ENCODE results near the gene RXFP2. TPM values are rescaled to one million over a fixed set of nuclear protein-coding genes. Genes with fewer than 3 reads are reported as not detected.

Gene RXFP2
- total and polyA plus RNA-seq, 10 of the 15 experiments (the other 5 are each of a cell fraction or from before 2014, with no cell fraction given), result 0.01 to 0.05 TPM; not detected in 8

DNA sequence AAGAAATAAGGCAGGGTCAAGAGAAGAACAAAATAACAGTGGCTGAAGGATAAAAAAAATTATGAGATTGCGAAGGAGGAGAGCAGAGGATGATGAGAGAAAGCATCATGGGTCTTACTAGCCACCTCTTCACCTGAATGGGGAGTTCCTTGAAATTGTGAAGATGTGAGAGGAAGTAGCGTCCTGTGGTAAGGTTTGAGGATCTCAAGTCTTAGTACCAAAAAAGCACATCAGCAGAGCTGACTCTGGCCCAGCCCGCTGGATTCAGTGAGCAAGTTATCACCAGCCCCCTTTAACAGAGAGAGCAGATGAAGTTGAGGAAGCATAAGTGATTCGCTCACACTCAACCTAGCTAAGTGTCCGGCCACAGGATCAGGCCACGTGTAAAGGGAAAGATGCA is 61.8 kb downstream of the RXFP2 start:
- no peaks in the 10 kb centered on the region for H3K9me3 ChIP-seq (replicated peaks; ENCODE audit: control insufficient read depth, insufficient read depth, low read length)
- ChIA-PET CTCF (no interaction called here), SMC1A (ENCODE audit: uncharacterized antibody, unreplicated experiment) (no interaction called here), RAD21 (ENCODE audit: unreplicated experiment) (no interaction called here), POLR2A (no interaction called here)
- in situ Hi-C loops (cut with MboI), result no loop called here
- no peaks in the 10 kb centered on the region for H3K27me3 ChIP-seq (replicated peaks in 1 of 2; ENCODE audit: control insufficient read depth in 2 of 2, insufficient read depth in 2 of 2, low read length in 1 of 2)
- H3K79me2 ChIP-seq (ENCODE audit: control insufficient read depth, insufficient read depth, low read length), result no peaks in the 10 kb centered on the region
- ATAC-seq, result no peak
- BruUV-seq (replicated peaks), result no TSS peak
- no peak overlapping the region for H3K27ac ChIP-seq (ENCODE audit: control insufficient read depth, insufficient read depth)
- H3K4me3 ChIP-seq, result no peak overlapping the region
- H3K36me3 ChIP-seq (ENCODE audit: control insufficient read depth in 2 of 2, insufficient read depth in 2 of 2, low read length in 1 of 2), result no peaks in the 10 kb centered on the region
- H4K20me1 ChIP-seq (ENCODE audit: control insufficient read depth, insufficient read depth), result no peaks in the 10 kb centered on the region
- no peak overlapping the region for H2AFZ ChIP-seq (ENCODE audit: control insufficient read depth, low read depth, low read length)
- no peaks in the 10 kb centered on the region for H3K4me1 ChIP-seq (ENCODE audit: control insufficient read depth, insufficient read depth, low read length)
- WGBS (ENCODE audit: insufficient coverage, insufficient replicate concordance, low lambda C conversion rate, missing lambda C conversion rate), result 34% methylated on average over 6 of the region's 6 CpGs
- no peak overlapping the region for H3K9ac ChIP-seq (ENCODE audit: control insufficient read depth, insufficient read depth, low read length)
- DNase-seq (ENCODE audit: low read depth, low spot score), result no peak
- no peak for FAIRE-seq
- H3K4me2 ChIP-seq (ENCODE audit: control insufficient read depth, insufficient read depth), result no peak overlapping the region
- TF ChIP-seq ATF7 (IDR thresholded peaks at IDR 0.05; ENCODE audit: low read depth), result no peak
- no peak for TF ChIP-seq EP300 (IDR thresholded peaks at IDR 0.05; ENCODE audit: borderline replicate concordance in 1 of 2, control insufficient read depth in 1 of 2, low read depth in 2 of 2, low read length in 2 of 2)
- no peak for TF ChIP-seq ELK1 (IDR thresholded peaks at IDR 0.05; ENCODE audit: low read depth, low read length)
- no peak for TF ChIP-seq ZNF24 (IDR thresholded peaks at IDR 0.05)
- no peak for TF ChIP-seq TARDBP (IDR thresholded peaks at IDR 0.05; ENCODE audit: borderline replicate concordance)
- no peak for TF ChIP-seq TBL1XR1 (IDR thresholded peaks at IDR 0.05; ENCODE audit: low read depth, low read length)
- no peak for TF ChIP-seq JUND (IDR thresholded peaks at IDR 0.05; ENCODE audit: low read depth, low read length)
- TF ChIP-seq JUNB (IDR thresholded peaks at IDR 0.05), result no peak
- TF ChIP-seq SMC3 (IDR thresholded peaks at IDR 0.05; ENCODE audit: borderline replicate concordance, low read length), result no peak
- TF ChIP-seq IKZF1 (conservative IDR thresholded peaks at IDR 0.05), result no peak
- TF ChIP-seq ZNF384 (IDR thresholded peaks at IDR 0.05; ENCODE audit: borderline replicate concordance, low read depth, low read length), result no peak
- no peak for TF ChIP-seq KAT2A (conservative IDR thresholded peaks at IDR 0.05; ENCODE audit: control insufficient read depth, low read depth, low read length)
- TF ChIP-seq RAD21 (IDR thresholded peaks at IDR 0.05; ENCODE audit: insufficient read depth, low read depth, low read length), result no peak
- no peak for TF ChIP-seq RCOR1 (conservative IDR thresholded peaks at IDR 0.05; ENCODE audit: low read depth, low read length)
- intact Hi-C loops (cut with micrococcal nuclease; ENCODE audit: unreplicated experiment), result no loop called here
